PC-3 (cell line): ENCODE data around the gene HILPDA. TPM values are rescaled to one million over a fixed set of nuclear protein-coding genes. Genes with fewer than 3 reads are reported as not detected.

Experiments used
- ATAC-seq: fragments of 200-7000 bp; cut with Tn5 transposase; 2 replicates; pipeline ENCODE4 v1.9.1; 2020; ENCODE audit warnings: mild to moderate bottlenecking, moderate library complexity
- BruUV-seq: library from RNA; stranded (reverse); fragments of 400-500 nt; replicated peaks from 2 replicates; lab custom pipeline; 2021; lab: Mats Ljungman, UMichigan
- CTCF ChIA-PET: fragments of 300-600 bp; sonication (Branson Sonifier 250); formaldehyde crosslinking; loops from one replicate; lab custom pipeline; 2022; ENCODE audit warnings: antibody characterized with exemption; lab: Charles Lee
- POLR2A ChIA-PET: fragments of 300-600 bp; sonication (Branson Sonifier 250); formaldehyde crosslinking; loops from one replicate; lab custom pipeline; 2022; ENCODE audit warnings: antibody characterized with exemption; ENCODE audit not compliant: unreplicated experiment; lab: Charles Lee
- DNase-seq: peaks from one replicate; pipeline ENCODE4 v3.0.0-alpha.2; 2015
- H2AFZ ChIP-seq: fragments of 300-600 bp; sonication (generic); 2 replicates; pipeline ENCODE4 v1.6.0; 2016; ENCODE audit warnings: antibody characterized with exemption, low read length
- H3F3A ChIP-seq: fragments of 300-600 bp; sonication (generic); one replicate; pipeline ENCODE4 v1.6.0; 2017; ENCODE audit warnings: antibody characterized with exemption, low read length, control low read depth, mild to moderate bottlenecking; ENCODE audit not compliant: unreplicated experiment
- H3K27ac ChIP-seq: fragments of 300-600 bp; sonication (generic); 2 replicates; pipeline ENCODE4 v1.5.1; 2016; ENCODE audit warnings: mild to moderate bottlenecking, low read length
- H3K27me3 ChIP-seq: fragments of 300-600 bp; sonication (generic); 2 replicates; pipeline ENCODE4 v1.6.1; 2016; ENCODE audit warnings: low read length, mixed read lengths
- H3K36me3 ChIP-seq: fragments of 300-600 bp; sonication (generic); 2 replicates; pipeline ENCODE4 v1.6.1; 2016; ENCODE audit warnings: low read depth, mixed run types, low read length, mixed read lengths
- H3K4me1 ChIP-seq: fragments of 300-600 bp; sonication (generic); 2 replicates; pipeline ENCODE4 v1.5.1; 2016; ENCODE audit warnings: low read length; ENCODE audit not compliant: insufficient read depth
- H3K4me2 ChIP-seq: fragments of 300-600 bp; sonication (generic); 2 replicates; pipeline ENCODE4 v1.6.0; 2016; ENCODE audit warnings: low read length
- H3K4me3 ChIP-seq: fragments of 300-600 bp; sonication (generic); 2 replicates; pipeline ENCODE4 v1.5.1; 2016; ENCODE audit warnings: mild to moderate bottlenecking, low read length, mixed read lengths
- H3K79me2 ChIP-seq: fragments of 300-600 bp; sonication (generic); 2 replicates; pipeline ENCODE4 v1.6.1; 2017; ENCODE audit warnings: low read length, mixed read lengths
- H3K9ac ChIP-seq: fragments of 300-600 bp; sonication (generic); 2 replicates; pipeline ENCODE4 v1.6.0; 2016; ENCODE audit warnings: mild to moderate bottlenecking, low read length
- H3K9me2 ChIP-seq: fragments of 300-600 bp; sonication (generic); replicated peaks from 2 replicates; pipeline ENCODE4 v1.6.1; 2016; ENCODE audit warnings: mixed run types, low read length, mixed read lengths
- H3K9me3 ChIP-seq: fragments of 300-600 bp; sonication (generic); 2 replicates; pipeline ENCODE4 v1.6.1; 2016; ENCODE audit warnings: low read length, mixed read lengths
- H4K20me1 ChIP-seq: fragments of 300-600 bp; sonication (generic); 2 replicates; pipeline ENCODE4 v1.6.1; 2016; ENCODE audit warnings: low read length, mixed read lengths
- EZH2 ChIP-seq: fragments of 300-600 bp; sonication (generic); IDR thresholded peaks from one replicate; pipeline ENCODE4 v1.6.1; 2017; ENCODE audit warnings: antibody characterized with exemption, mild to moderate bottlenecking, low read length; ENCODE audit not compliant: unreplicated experiment
- EZH2phosphoT487 ChIP-seq: fragments of 300-600 bp; sonication (generic); IDR thresholded peaks from 2 replicates; pipeline ENCODE4 v1.6.1; 2018; ENCODE audit warnings: mild to moderate bottlenecking, antibody characterized with exemption, low read length, borderline replicate concordance
- intact Hi-C: fragments of 100-400 bp; cut with micrococcal nuclease; formaldehyde crosslinking; loops from 2 replicates; pipeline ENCODE4 v1.9.0; 2023
- total RNA-seq: library from RNA; depleted of rRNA; stranded (reverse); fragments of >200 nt; gene quantifications from 2 replicates; pipeline ENCODE4 v1.2.3, GENCODE V29; 2014
- TF ChIP-seq, protein P1 (sequence below): fragments of 300-600 bp; sonication (generic); conservative IDR thresholded peaks from 2 replicates; pipeline ENCODE4 v1.5.1; 2017; ENCODE audit warnings: antibody characterized with exemption, low read depth, mild to moderate bottlenecking, low read length

Gene HILPDA
- total RNA-seq, 1 experiment from 2014 or later, result 29.1 TPM

DNA sequence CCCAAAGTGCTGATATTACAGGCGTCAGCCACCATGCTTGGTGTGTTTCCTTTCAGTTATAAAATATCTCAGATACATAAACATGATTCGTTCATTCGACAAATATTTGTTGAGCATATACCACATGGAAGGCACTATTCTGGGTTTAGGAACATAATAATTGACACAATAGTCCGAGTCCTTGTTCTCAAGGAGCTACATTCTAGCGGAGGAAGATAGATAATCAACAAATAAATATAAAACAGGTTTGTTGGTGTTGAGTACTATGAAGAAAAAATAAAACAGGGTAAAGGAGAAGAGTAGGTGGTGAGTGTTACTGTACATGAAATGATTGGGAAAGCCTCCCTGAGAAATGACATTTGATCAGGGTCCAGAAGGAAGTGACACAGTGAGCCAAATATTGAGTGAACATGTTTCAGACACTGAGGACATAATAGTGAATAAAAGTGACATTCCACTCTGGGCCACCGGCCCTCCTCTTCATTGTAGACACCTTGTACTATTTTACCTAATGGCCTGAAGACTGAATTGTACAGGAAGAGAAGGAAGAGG is 6.9 kb upstream of the HILPDA start:
- BruUV-seq, result no TSS peak
- Histone ChIP-seq H3K9me3 (no peaks in the 10 kb centered on the region), H3K4me1 (no peaks in the 10 kb centered on the region), H3K79me2 (no peaks in the 10 kb centered on the region), H3K9me2 (no peaks in the 10 kb centered on the region), H3K27me3 (no peaks in the 10 kb centered on the region), H3K4me2 (no peak overlapping the region), H2AFZ (no peak overlapping the region), H3K4me3 (no peak overlapping the region), H3K9ac (no peak overlapping the region), H3F3A (no peaks in the 10 kb centered on the region), H4K20me1 (no peaks in the 10 kb centered on the region), H3K27ac (no peak overlapping the region), H3K36me3 (no peaks in the 10 kb centered on the region)
- no peak for DNase-seq
- intact Hi-C loops, result no loop called here
- ChIA-PET POLR2A (no interaction called here), CTCF (interaction anchor here (0.6 kb wide), 1 partner anchor 11 kb away, joined by 3 read pairs; no protein-coding TSS in a partner anchor)
- TF ChIP-seq EZH2 (no peak), EZH2phosphoT487 (no peak)
- TF ChIP-seq, protein P1, sequence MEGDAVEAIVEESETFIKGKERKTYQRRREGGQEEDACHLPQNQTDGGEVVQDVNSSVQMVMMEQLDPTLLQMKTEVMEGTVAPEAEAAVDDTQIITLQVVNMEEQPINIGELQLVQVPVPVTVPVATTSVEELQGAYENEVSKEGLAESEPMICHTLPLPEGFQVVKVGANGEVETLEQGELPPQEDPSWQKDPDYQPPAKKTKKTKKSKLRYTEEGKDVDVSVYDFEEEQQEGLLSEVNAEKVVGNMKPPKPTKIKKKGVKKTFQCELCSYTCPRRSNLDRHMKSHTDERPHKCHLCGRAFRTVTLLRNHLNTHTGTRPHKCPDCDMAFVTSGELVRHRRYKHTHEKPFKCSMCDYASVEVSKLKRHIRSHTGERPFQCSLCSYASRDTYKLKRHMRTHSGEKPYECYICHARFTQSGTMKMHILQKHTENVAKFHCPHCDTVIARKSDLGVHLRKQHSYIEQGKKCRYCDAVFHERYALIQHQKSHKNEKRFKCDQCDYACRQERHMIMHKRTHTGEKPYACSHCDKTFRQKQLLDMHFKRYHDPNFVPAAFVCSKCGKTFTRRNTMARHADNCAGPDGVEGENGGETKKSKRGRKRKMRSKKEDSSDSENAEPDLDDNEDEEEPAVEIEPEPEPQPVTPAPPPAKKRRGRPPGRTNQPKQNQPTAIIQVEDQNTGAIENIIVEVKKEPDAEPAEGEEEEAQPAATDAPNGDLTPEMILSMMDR, result no peak
- ATAC-seq, result peak; percentile 33

DNA sequence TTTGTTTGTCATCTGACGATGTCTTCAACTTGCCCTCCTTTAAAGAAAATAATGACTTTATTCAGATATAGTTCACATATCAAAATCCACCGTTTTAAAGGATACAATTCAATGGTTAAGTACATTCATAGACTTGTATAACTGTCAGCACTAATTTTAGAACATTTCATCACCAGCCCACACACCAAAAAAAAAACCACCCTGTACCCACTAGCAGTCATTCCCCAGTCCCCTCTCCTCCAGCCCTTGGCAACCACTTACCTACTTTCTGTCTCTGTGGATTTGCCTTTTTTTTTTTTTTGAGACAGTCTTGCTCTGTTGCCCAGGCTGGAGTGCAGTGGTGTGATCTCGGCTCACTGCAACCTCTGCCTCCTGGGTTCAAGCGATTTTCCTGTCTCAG is 5.3 kb upstream of the HILPDA start:
- Histone ChIP-seq H3K9me3 (no peaks in the 10 kb centered on the region), H3K27me3 (no peaks in the 10 kb centered on the region), H3F3A (no peaks in the 10 kb centered on the region), H3K36me3 (no peaks in the 10 kb centered on the region), H4K20me1 (no peaks in the 10 kb centered on the region), H3K4me1 (peaks cover 6% of the 10 kb centered on the region), H2AFZ (no peak overlapping the region), H3K27ac (no peak overlapping the region), H3K79me2 (no peaks in the 10 kb centered on the region), H3K4me3 (no peak overlapping the region), H3K9me2 (no peaks in the 10 kb centered on the region), H3K9ac (no peak overlapping the region), H3K4me2 (no peak overlapping the region)
- DNase-seq (no peak), ATAC-seq (no peak)
- TF ChIP-seq EZH2phosphoT487, result no peak
- no peak for TF ChIP-seq EZH2
- TF ChIP-seq, protein P1, result no peak
- no TSS peak for BruUV-seq
- intact Hi-C loops, result no loop called here
- CTCF ChIA-PET, result no interaction called here
- POLR2A ChIA-PET, result no interaction called here

DNA sequence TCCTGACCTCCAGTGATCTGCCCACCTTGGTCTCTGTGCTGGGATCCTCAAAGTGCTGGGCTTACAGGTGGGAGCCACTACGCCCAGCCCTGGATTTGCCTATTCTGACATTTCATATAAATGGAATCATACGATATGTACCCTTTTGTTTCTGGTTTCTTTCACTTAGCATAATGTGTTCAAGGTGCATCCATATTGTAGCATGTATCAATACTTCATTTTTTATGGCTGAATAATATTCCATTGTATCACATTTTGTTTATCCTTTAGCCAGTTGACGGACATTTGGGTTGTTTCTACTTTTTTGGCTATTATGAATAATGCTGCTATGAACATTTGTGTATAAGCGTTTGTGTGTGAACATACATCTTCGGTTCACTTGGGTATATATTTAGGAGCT is 4.8 kb upstream of the HILPDA start:
- Histone ChIP-seq H3K9me2 (no peaks in the 10 kb centered on the region), H3K9me3 (no peaks in the 10 kb centered on the region)
- ATAC-seq, result no peak

More for the DNA sequence above, 4.8 kb upstream of the HILPDA start:
- Histone ChIP-seq H3K79me2 (peaks cover 2% of the 10 kb centered on the region), H3K27ac (no peak overlapping the region), H3K4me1 (peaks cover 7% of the 10 kb centered on the region), H3K4me3 (no peak overlapping the region), H2AFZ (no peak overlapping the region), H3F3A (no peaks in the 10 kb centered on the region), H3K27me3 (no peaks in the 10 kb centered on the region), H3K9ac (no peak overlapping the region), H3K36me3 (no peaks in the 10 kb centered on the region), H4K20me1 (no peaks in the 10 kb centered on the region), H3K4me2 (no peak overlapping the region)
- intact Hi-C loops, result no loop called here
- no peak for DNase-seq
- no TSS peak for BruUV-seq
- CTCF ChIA-PET, result no interaction called here
- TF ChIP-seq, protein P1, result no peak
- TF ChIP-seq EZH2, result no peak
- TF ChIP-seq EZH2phosphoT487, result no peak
- POLR2A ChIA-PET, result no interaction called here
